Hepatocyte (in vitro differentiated cells): Measurements from ENCODE around the gene ERCC6L2. TPM values are rescaled to one million over a fixed set of nuclear protein-coding genes. Genes with fewer than 3 reads are reported as not detected.

Source experiments
- DNase-seq: peaks from one replicate; pipeline ENCODE4 v3.0.0-alpha.2; 2016; ENCODE audit warnings: low spot score
- H2AFZ ChIP-seq: fragments of 200-600 bp; sonication (generic); 2 replicates; pipeline ENCODE4 v1.6.0; 2016; ENCODE audit warnings: antibody characterized with exemption, mild to moderate bottlenecking
- H3K27ac ChIP-seq: fragments of 200-600 bp; sonication (generic); 2 replicates; pipeline ENCODE4 v1.5.1; 2016; ENCODE audit warnings: mild to moderate bottlenecking
- H3K27me3 ChIP-seq: fragments of 200-600 bp; sonication (generic); 2 replicates; pipeline ENCODE4 v1.6.1; 2016
- H3K36me3 ChIP-seq: fragments of 200-600 bp; sonication (generic); replicated peaks from 2 replicates; pipeline ENCODE4 v1.5.1; 2016; ENCODE audit warnings: low read depth; ENCODE audit not compliant: insufficient read depth
- H3K4me1 ChIP-seq: fragments of 200-600 bp; sonication (generic); 2 replicates; pipeline ENCODE4 v1.5.1; 2016; ENCODE audit warnings: mild to moderate bottlenecking, moderate library complexity; ENCODE audit not compliant: insufficient read depth
- H3K4me2 ChIP-seq: fragments of 200-600 bp; sonication (generic); 2 replicates; pipeline ENCODE4 v1.6.0; 2016
- H3K4me3 ChIP-seq: fragments of 200-600 bp; sonication (generic); 2 replicates; pipeline ENCODE4 v1.5.1; 2016; ENCODE audit warnings: mild to moderate bottlenecking
- H3K79me2 ChIP-seq: fragments of 200-600 bp; sonication (generic); 2 replicates; pipeline ENCODE4 v1.6.0; 2017; ENCODE audit warnings: mild to moderate bottlenecking
- H3K9me2 ChIP-seq: fragments of 200-600 bp; sonication (generic); replicated peaks from 2 replicates; pipeline ENCODE4 v1.6.0; 2017; ENCODE audit warnings: mild to moderate bottlenecking; ENCODE audit not compliant: insufficient read depth
- H3K9me3 ChIP-seq: fragments of 200-600 bp; sonication (generic); 2 replicates; pipeline ENCODE4 v1.5.1; 2016; ENCODE audit warnings: low read depth, mild to moderate bottlenecking
- H4K20me1 ChIP-seq: fragments of 200-600 bp; sonication (generic); 2 replicates; pipeline ENCODE4 v1.6.0; 2016; ENCODE audit warnings: mild to moderate bottlenecking; ENCODE audit not compliant: insufficient read depth, poor library complexity, severe bottlenecking
- CTCF ChIP-seq: fragments of 200-600 bp; sonication (generic); IDR thresholded peaks from 2 replicates; pipeline ENCODE4 v1.5.1; 2016; ENCODE audit warnings: antibody characterized with exemption, mild to moderate bottlenecking; ENCODE audit not compliant: poor library complexity
- EZH2 ChIP-seq: fragments of 200-600 bp; sonication (generic); IDR thresholded peaks from 2 replicates; pipeline ENCODE4 v1.6.1; 2016; ENCODE audit warnings: antibody characterized with exemption, mild to moderate bottlenecking, borderline replicate concordance
- EZH2phosphoT487 ChIP-seq: fragments of 200-600 bp; sonication (generic); IDR thresholded peaks from one replicate; pipeline ENCODE4 v1.6.1; 2018; ENCODE audit warnings: antibody characterized with exemption, mild to moderate bottlenecking, low read depth, moderate library complexity; ENCODE audit not compliant: unreplicated experiment, severe bottlenecking
- WGBS: methylation state at CpG from one replicate; pipeline ENCODE4 v1.1.6; 2016; ENCODE audit warnings: low lambda C conversion rate; ENCODE audit errors: missing lambda C conversion rate; 5-methylcytosine and 5-hydroxymethylcytosine counted together
- polyA plus RNA-seq: library from polyadenylated mRNA; unstranded; fragments of >200 nt; fragmentation: Nextera tagmentation; extraction: Ambion mirVana; gene quantifications from 2 replicates; pipeline ENCODE4 v1.2.1, GENCODE V29; 2016
- total RNA-seq: library from RNA; depleted of rRNA; stranded (reverse); fragments of >200 nt; gene quantifications from 2 replicates; pipeline ENCODE4 v1.2.3, GENCODE V29; 2014

The ERCC6L2 gene
- total and polyA plus RNA-seq, 2 experiments from 2014 or later = 17.6 to 55.7 TPM

GRCh38 chr9:95970317-95970716, 94.8 kb downstream of the ERCC6L2 start:
- no peak for TF ChIP-seq EZH2
- no peak for DNase-seq
- H3K79me2 ChIP-seq = no peaks in the 10 kb centered on the region
- H3K27me3 ChIP-seq = no peaks in the 10 kb centered on the region
- no peak overlapping the region for H3K4me3 ChIP-seq
- no peak overlapping the region for H3K27ac ChIP-seq
- no peaks in the 10 kb centered on the region for H3K4me1 ChIP-seq
- no peak overlapping the region for H3K4me2 ChIP-seq
- no peaks in the 10 kb centered on the region for H3K9me2 ChIP-seq
- H3K9me3 ChIP-seq = no peaks in the 10 kb centered on the region
- H3K36me3 ChIP-seq = peaks cover 3% of the 10 kb centered on the region
- no peaks in the 10 kb centered on the region for H4K20me1 ChIP-seq
- no peak overlapping the region for H2AFZ ChIP-seq

DNA sequence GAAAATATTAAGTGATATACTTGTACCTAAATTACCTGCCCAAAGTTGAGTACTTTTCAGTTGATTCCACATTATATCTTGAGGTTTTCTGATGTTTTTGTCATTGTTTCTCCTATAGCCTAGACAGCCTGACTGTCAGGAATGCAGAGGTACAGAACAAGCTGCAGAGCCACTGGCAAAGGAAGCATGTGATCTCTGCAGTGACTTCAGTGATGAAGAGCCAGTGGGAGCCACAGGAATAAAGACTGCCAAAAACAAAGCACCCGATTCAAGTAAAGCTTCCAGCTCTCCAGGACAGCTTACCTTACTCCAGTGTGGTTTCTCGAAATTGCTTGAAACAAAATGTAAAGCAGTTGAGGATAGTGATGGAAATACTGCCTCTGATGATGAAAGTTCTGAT, 96.3 kb downstream of the ERCC6L2 start:
- no peaks in the 10 kb centered on the region for H3K27me3 ChIP-seq
- peaks cover 3% of the 10 kb centered on the region for H3K36me3 ChIP-seq
- no peaks in the 10 kb centered on the region for H3K9me2 ChIP-seq
- no peaks in the 10 kb centered on the region for H4K20me1 ChIP-seq
- no peak for DNase-seq
- no peak overlapping the region for H3K4me3 ChIP-seq
- H3K4me1 ChIP-seq = no peaks in the 10 kb centered on the region
- H2AFZ ChIP-seq = no peak overlapping the region
- H3K27ac ChIP-seq = no peak overlapping the region
- no peak overlapping the region for H3K4me2 ChIP-seq
- no peaks in the 10 kb centered on the region for H3K9me3 ChIP-seq
- no peak for TF ChIP-seq EZH2phosphoT487
- no peak for TF ChIP-seq EZH2
- no peak for TF ChIP-seq CTCF
- no peaks in the 10 kb centered on the region for H3K79me2 ChIP-seq
- 87% methylated on average over 2 of the region's 2 CpGs for WGBS

DNA sequence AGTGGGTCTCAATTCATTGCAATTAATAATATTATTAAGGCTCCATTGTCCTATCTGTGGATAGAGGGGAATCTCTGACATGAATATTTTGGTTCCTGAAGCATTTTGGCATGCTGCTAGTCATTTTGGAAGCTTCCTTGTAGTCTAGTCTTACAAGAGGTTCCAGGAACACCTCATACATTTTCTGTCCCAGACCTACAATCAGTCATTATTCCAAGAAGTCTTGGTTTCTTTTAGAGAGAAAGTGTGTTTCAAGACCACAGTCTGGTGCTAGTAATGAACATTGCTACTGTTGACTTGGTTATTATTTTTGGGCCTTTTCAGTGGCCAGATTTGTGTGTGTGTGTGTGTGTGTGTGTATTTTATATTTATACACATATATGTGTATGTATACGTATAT, 98.9 kb downstream of the ERCC6L2 start:
- Histone ChIP-seq H3K4me1 (no peaks in the 10 kb centered on the region), H3K4me3 (no peak overlapping the region), H3K36me3 (peaks cover 3% of the 10 kb centered on the region), H4K20me1 (no peaks in the 10 kb centered on the region), H3K27me3 (no peaks in the 10 kb centered on the region), H3K27ac (no peak overlapping the region), H3K9me2 (no peaks in the 10 kb centered on the region), H3K4me2 (no peak overlapping the region), H3K9me3 (no peaks in the 10 kb centered on the region), H3K79me2 (no peaks in the 10 kb centered on the region), H2AFZ (no peak overlapping the region)
- WGBS = 100% methylated on average over 1 of the region's 1 CpG
- TF ChIP-seq EZH2phosphoT487 (no peak), CTCF (no peak), EZH2 (no peak)
- no peak for DNase-seq

- H3K27me3 ChIP-seq = no peaks in the 10 kb centered on the region
- H3K4me3 ChIP-seq = no peak overlapping the region
- H3K4me2 ChIP-seq = no peak overlapping the region
- no peaks in the 10 kb centered on the region for H3K9me3 ChIP-seq
- DNase-seq = no peak
- H3K36me3 ChIP-seq = peaks cover 3% of the 10 kb centered on the region
- TF ChIP-seq EZH2 (no peak), CTCF (no peak), EZH2phosphoT487 (no peak)
- H2AFZ ChIP-seq = no peak overlapping the region
- peaks cover 12% of the 10 kb centered on the region for H3K4me1 ChIP-seq
- H3K9me2 ChIP-seq = no peaks in the 10 kb centered on the region
- 35% methylated on average over 1 of the region's 1 CpG for WGBS
- no peaks in the 10 kb centered on the region for H3K79me2 ChIP-seq
- no peak overlapping the region for H3K27ac ChIP-seq
- H4K20me1 ChIP-seq = no peaks in the 10 kb centered on the region
Observed at GRCh38 chr9:95977371-95977770, 101.9 kb downstream of the ERCC6L2 start.
